HepG2 (cell line): Measurements from ENCODE around the gene SAMD15. TPM values are rescaled to one million over a fixed set of nuclear protein-coding genes. Genes with fewer than 3 reads are reported as not detected.
"Not testable (repeated sequence)": the region's sequence is repeated elsewhere in the genome, so short reads cannot be mapped to it uniquely, and the experiment has no call there.

Experiments
- ATAC-seq: fragments of 200-7000 bp; cut with Tn5 transposase; 3 replicates; pipeline ENCODE4 v1.9.1; 2020; ENCODE audit warnings: mild to moderate bottlenecking, moderate library complexity
- BruUV-seq: library from RNA; stranded (reverse); fragments of 400-500 nt; replicated peaks from 2 replicates; lab custom pipeline; 2021; lab: Mats Ljungman, UMichigan
- CTCF ChIA-PET: fragments of 300-600 bp; formaldehyde crosslinking; extraction: SDS; loops from one replicate; lab custom pipeline; 2021; ENCODE audit warnings: low total read pairs, inconsistent platforms, low intra/inter-chr PET ratio; lab: Yijun Ruan, JAX
- POLR2A ChIA-PET: fragments of 350-600 bp; sonication (Branson Sonifier 250); formaldehyde crosslinking; loops from one replicate; lab custom pipeline; 2020; ENCODE audit warnings: antibody characterized with exemption, inconsistent platforms; lab: Yijun Ruan, JAX
- DNase-seq: peaks from one replicate; pipeline ENCODE4 v3.0.0-alpha.2; 2015; ENCODE audit warnings: low spot score
- FAIRE-seq: peaks from 3 replicates; lab custom pipeline; 2011; peaks lifted over from hg19 to GRCh38; lab: Jason Lieb, UNC
- H2AFZ ChIP-seq: one replicate; pipeline ENCODE4 v1.6.1; 2011; ENCODE audit warnings: low read length, inconsistent platforms
- H3K27ac ChIP-seq: fragments of 300-600 bp; 3 replicates; pipeline ENCODE4 v1.8.0; 2011; ENCODE audit warnings: mixed run types, mild to moderate bottlenecking, mixed read lengths, low read length, inconsistent platforms; ENCODE audit not compliant: insufficient read depth; ENCODE audit errors: extremely low read length
- H3K27me3 ChIP-seq, 2 experiments: fragments of 200-600 bp in 1 of 2; 2 replicates in 1 of 2; 3 replicates in 1 of 2; pipeline versions ENCODE4 v1.6.0 to v1.8.0; 2011; ENCODE audit warnings: low read length in 2 of 2, mild to moderate bottlenecking in 2 of 2, moderate library complexity in 2 of 2, inconsistent platforms in 1 of 2; ENCODE audit not compliant: insufficient read depth in 2 of 2, control insufficient read depth in 1 of 2
- H3K36me3 ChIP-seq, 2 experiments: fragments of 200-600 bp in 1 of 2; replicated peaks in 1 of 2; 2 replicates in 1 of 2; 3 replicates in 1 of 2; pipeline versions ENCODE4 v1.5.1 to v1.8.0; 2011; ENCODE audit warnings: low read length in 2 of 2, inconsistent platforms in 1 of 2; ENCODE audit not compliant: insufficient read depth in 2 of 2, control insufficient read depth in 1 of 2
- H3K4me1 ChIP-seq: 2 replicates; pipeline ENCODE4 v1.5.1; 2012; ENCODE audit warnings: low read length, inconsistent platforms; ENCODE audit not compliant: insufficient read depth
- H3K4me2 ChIP-seq: 2 replicates; pipeline ENCODE4 v1.6.0; 2011; ENCODE audit warnings: low read depth, low read length, inconsistent platforms
- H3K4me3 ChIP-seq, 3 experiments: fragments of 200-600 bp in 1 of 3; sonication (generic), shearing (Covaris generic) in 1 of 3; replicated peaks in 1 of 3; 2 replicates each; pipeline ENCODE4 v1.5.1; 2011 to 2016; ENCODE audit warnings: low read length in 3 of 3, inconsistent platforms in 2 of 3, low read depth in 2 of 3, mild to moderate bottlenecking in 2 of 3, control low read depth in 1 of 3, mixed read lengths in 1 of 3; ENCODE audit not compliant: insufficient read depth in 1 of 3
- H3K79me2 ChIP-seq: one replicate; pipeline ENCODE4 v1.6.1; 2011; ENCODE audit warnings: low read length, inconsistent platforms; ENCODE audit not compliant: insufficient read depth
- H3K9ac ChIP-seq: 2 replicates; pipeline ENCODE4 v1.6.0; 2011; ENCODE audit warnings: mild to moderate bottlenecking, low read depth, low read length, inconsistent platforms; ENCODE audit not compliant: insufficient read depth
- H3K9me3 ChIP-seq: 2 replicates; pipeline ENCODE4 v1.5.1; 2012; ENCODE audit warnings: mild to moderate bottlenecking, low read length
- H4K20me1 ChIP-seq: 2 replicates; pipeline ENCODE4 v1.6.0; 2011; ENCODE audit warnings: inconsistent platforms, mild to moderate bottlenecking, low read length, moderate library complexity; ENCODE audit not compliant: insufficient read depth
- whole genome bisulfite sequencing: methylation state at CpG from one replicate; pipeline ENCODE4 v1.1.6; 2017; ENCODE audit warnings: low lambda C conversion rate; 5-methylcytosine and 5-hydroxymethylcytosine counted together
- in situ Hi-C: cut with HindIII; loops from 2 replicates; pipeline ENCODE4 v1.10.0; 2017; ENCODE audit warnings: low pct_unique_long_range_greater_than_20kb; ENCODE audit not compliant: extremely low pct_ligation_motif_present
- intact Hi-C: fragments of 100-400 bp; cut with micrococcal nuclease; formaldehyde crosslinking; loops from one replicate; pipeline ENCODE4 v1.10.0; 2022; ENCODE audit not compliant: unreplicated experiment
- polyA plus RNA-seq, 8 experiments: library from polyadenylated mRNA; depleted of rRNA in 3 of 8; stranded (reverse) in 7 of 8; unstranded in 1 of 8; fragments of >200 nt; fragmentation: Illumina TruSeq in 4 of 8; extraction: Trizol in 4 of 8; gene quantifications; 2 replicates each; pipeline versions ENCODE4 v1.2.1 to v1.2.3, GENCODE V29; 2011 to 2016; ENCODE audit warnings: low read depth in 4 of 8, missing spikeins in 1 of 8, mixed read lengths in 1 of 8; ENCODE audit not compliant: insufficient read depth in 1 of 8
- total RNA-seq, 5 experiments: library from RNA; depleted of rRNA; stranded (reverse); fragments of >200 nt; fragmentation: Illumina TruSeq; extraction: Trizol; gene quantifications; 2 replicates each; pipeline ENCODE4 v1.2.3, GENCODE V29; 2016; ENCODE audit warnings: low read depth in 1 of 5

SAMD15 gene
- total and polyA plus RNA-seq, 2 of the 13 experiments (the other 11 are each of a cell fraction or from before 2014, with no cell fraction given): 0.09 to 1.3 TPM

GRCh38 chr14:77415403-77416030 is 38.3 kb downstream of the SAMD15 start:
- H3K9ac ChIP-seq, H3K79me2 ChIP-seq, H3K4me2 ChIP-seq, H3K4me3 ChIP-seq, H3K27ac ChIP-seq, CTCF ChIA-PET, POLR2A ChIA-PET, intact Hi-C loops, H3K27me3 ChIP-seq, BruUV-seq, DNase-seq, H4K20me1 ChIP-seq, FAIRE-seq, H3K36me3 ChIP-seq, H3K4me1 ChIP-seq, ATAC-seq, H2AFZ ChIP-seq: not testable (repeated sequence)
- peaks cover 14% of the 10 kb centered on the region for H3K9me3 ChIP-seq
- 86% methylated on average over 10 of the region's 10 CpGs for WGBS
- in situ Hi-C loops: loop anchor here (10.0 kb wide), 1 partner anchor 111 kb away; no protein-coding TSS in a partner anchor

- H3K27me3 ChIP-seq, CTCF ChIA-PET: not testable (repeated sequence)
Measured at GRCh38 chr14:77416098-77416497, 38.9 kb downstream of the SAMD15 start.

More at GRCh38 chr14:77416098-77416497, 38.9 kb downstream of the SAMD15 start:
- BruUV-seq, H2AFZ ChIP-seq, H3K36me3 ChIP-seq, POLR2A ChIA-PET, H3K4me3 ChIP-seq, H3K9ac ChIP-seq, ATAC-seq, H3K4me2 ChIP-seq, H4K20me1 ChIP-seq, H3K27ac ChIP-seq, H3K4me1 ChIP-seq, FAIRE-seq, H3K79me2 ChIP-seq, DNase-seq, intact Hi-C loops: not testable (repeated sequence)
- H3K9me3 ChIP-seq: peaks cover 14% of the 10 kb centered on the region
- in situ Hi-C loops: loop anchor here (10.0 kb wide), 1 partner anchor 111 kb away; no protein-coding TSS in a partner anchor
- WGBS: 57% methylated on average over 2 of the region's 3 CpGs
